Activated CD8-positive, alpha-beta memory T cell treated with anti-CD3 and anti-CD28 coated beads, Interleukin-2, amount 50 U/mL, for 1 hour (primary cell): ENCODE measurements around the gene ANKMY1.

Experiments used
- DNase-seq: peaks from one replicate; pipeline ENCODE4 v3.0.0-alpha.2; 2020; ENCODE audit errors: extremely low read depth

ANKMY1 gene

DNA sequence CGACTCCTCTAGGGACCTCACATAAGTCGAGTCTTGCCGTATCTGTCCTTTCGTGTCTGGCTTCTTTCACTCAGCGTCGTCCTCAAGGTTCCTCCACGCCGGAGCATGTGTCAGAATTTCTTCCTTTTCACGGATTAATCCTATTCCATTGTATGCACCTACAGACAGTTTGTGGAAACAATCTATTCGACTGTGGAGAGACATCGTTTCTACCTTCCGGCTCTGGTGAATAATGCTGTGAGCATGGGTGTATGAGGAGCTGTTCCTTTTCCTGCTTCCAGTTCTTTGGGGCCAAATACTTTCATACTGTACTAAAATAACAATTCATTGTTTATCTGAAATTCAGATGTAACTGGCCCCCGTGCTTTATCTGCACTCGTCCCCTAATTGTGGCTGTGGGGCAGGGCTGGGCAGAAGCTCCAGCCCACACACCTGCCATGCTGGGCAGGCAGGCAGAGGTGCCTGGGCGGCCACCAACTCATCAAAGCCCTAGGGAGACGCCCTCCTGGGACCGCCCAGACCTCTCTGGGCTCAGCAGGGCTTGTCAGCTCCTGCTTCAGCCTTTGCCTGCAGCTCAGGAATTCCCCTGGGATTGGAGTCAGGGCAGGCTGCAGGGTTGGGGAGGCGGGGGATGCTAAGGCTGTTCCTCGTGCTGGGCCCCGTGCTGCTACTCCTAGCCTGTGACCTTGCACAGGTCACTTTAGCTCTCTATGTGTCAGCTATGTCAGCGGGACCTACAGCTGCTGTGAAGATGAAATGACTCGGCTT lies 107.8 kb downstream of the ANKMY1 start:
- DNase-seq = no peak

GRCh38 chr2:240448387-240449274 lies 109.2 kb downstream of the ANKMY1 start:
- DNase-seq = no peak

- no peak for DNase-seq
These were observed 109.9 kb downstream of the ANKMY1 start for GRCh38 chr2:240447934-240448333.

GRCh38 chr2:240447331-240447730 lies 110.5 kb downstream of the ANKMY1 start:
- DNase-seq = no peak

GRCh38 chr2:240446664-240447175 lies 111.1 kb downstream of the ANKMY1 start:
- no peak for DNase-seq

GRCh38 chr2:240445961-240446663 lies 111.7 kb downstream of the ANKMY1 start:
- no peak for DNase-seq

DNA sequence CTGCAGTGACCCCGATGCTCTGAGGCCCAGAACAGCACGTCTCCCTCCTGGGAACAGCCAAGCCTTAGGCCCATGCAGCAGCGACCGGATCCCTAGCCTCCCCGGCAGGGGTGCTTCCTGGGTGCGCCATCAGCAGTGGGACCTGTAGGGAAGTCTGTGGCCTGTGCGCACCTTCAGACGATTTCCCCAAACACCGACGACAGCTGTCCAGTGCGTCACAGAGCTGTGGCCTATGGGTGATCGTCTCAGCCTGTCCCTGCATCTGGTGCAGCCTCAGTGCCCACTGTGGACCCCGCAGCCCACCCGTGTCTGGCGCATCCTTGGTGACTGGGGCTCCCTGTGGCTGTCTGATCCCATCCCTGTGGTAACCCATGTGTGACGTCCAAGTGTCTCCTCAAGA lies 113.3 kb downstream of the ANKMY1 start:
- DNase-seq = no peak

DNA sequence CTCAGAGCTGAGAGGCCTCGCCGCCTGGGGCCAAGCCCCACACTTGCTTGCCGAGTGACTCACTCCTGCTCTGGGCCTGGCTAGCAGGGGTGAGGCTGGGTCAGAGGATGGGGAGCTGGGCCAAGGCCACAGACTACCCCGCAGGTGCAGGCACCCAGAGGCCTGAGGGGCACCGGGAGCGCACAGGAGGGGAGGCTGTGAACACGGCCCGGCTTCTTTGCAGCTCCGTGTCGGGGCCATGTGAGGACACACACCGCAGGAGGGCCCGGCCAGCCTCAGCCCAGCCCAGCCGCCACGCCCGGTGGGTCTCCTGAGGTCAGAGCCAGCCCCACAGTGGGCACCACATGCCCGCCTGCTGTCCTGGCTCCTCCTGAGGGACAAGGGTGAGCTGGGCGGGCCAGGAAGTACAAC lies 113.9 kb downstream of the ANKMY1 start:
- DNase-seq = no peak

GRCh38 chr2:240442891-240443715 lies 114.7 kb downstream of the ANKMY1 start:
- no peak for DNase-seq

- DNase-seq = no peak
These were observed 115.8 kb downstream of the ANKMY1 start for GRCh38 chr2:240441993-240442411.

DNA sequence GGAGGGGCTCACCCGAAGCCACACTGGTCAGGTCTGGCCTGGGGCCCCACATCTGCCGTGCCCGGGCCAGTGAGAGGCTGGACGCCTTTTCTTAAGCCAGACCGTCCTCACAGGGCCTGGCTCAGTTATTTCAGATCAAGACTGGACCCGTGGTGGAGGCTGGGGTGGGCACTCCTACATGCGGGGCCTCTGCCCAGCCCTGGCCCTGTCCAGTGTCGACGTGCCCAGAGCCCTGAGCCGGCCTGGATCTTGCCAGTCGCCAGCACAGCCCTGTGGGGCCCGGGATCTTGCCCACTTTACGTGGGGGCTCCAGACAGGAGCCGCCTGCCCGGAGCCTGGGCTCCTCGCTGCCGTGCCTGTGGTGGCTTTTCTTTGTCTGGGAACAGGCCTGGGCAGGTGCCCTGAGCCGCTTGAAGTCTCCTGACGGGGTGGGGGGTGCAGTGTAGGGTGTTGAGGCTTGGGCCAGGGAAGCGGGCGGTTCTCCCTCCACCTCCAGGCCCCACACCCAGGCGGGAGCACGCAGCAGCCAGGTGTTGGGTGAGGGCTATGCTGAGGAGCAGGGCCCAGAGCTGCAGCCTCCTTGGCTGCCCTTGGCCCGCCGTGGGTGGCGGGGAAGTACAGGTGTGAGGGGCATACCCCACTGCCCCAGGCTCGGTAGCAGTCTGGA lies 116.3 kb downstream of the ANKMY1 start:
- DNase-seq = no peak

GRCh38 chr2:240440704-240441320 lies 117.0 kb downstream of the ANKMY1 start:
- DNase-seq = no peak

GRCh38 chr2:240440251-240440650 lies 117.5 kb downstream of the ANKMY1 start:
- no peak for DNase-seq

GRCh38 chr2:240439698-240440151 lies 118.1 kb downstream of the ANKMY1 start:
- DNase-seq = no peak

DNA sequence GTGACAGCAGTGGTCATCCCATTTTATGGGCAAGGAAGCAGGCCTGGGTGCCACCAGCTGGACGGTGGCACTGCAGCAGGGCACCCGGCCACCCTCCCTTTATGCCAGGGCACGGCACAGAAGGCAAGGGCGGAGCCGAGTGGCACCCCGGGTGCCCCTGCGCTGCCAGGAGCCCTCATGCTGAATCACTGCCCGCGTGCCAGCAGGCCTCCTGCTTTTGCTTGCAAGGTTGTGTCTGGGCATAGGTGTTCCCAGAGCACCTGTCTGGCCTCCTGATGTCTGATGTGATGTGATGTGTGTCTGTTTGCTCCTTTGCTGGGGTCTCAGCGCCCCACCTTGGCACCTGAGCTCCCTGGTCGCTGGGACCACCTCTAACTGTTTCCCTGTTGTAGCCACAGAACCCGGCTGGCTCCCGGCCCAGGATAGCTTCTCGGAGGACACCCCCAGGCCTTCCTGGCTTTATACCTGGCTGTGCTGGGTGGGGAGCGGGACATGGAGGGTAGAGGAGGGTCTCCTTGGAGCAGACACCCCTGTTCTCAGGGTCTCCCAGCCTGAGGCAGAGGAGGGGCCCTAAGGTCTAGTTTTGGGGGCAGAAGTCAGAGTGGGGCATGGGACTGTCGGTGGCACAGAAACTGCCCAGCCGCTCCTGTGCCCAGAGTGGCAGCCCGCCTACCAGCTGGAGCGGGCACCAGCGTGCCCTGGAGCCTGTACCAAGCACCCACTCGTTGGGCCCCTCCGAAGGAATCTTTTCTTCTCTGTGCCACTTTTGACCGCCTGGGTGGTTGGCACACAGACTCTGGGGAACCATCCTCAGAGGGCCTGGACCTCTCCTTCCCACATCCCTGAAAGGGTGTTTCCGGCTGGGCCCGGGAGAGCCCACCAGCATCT lies 118.7 kb downstream of the ANKMY1 start:
- no peak for DNase-seq

- no peak for DNase-seq
These were observed 119.7 kb downstream of the ANKMY1 start for GRCh38 chr2:240437861-240438809.

DNA sequence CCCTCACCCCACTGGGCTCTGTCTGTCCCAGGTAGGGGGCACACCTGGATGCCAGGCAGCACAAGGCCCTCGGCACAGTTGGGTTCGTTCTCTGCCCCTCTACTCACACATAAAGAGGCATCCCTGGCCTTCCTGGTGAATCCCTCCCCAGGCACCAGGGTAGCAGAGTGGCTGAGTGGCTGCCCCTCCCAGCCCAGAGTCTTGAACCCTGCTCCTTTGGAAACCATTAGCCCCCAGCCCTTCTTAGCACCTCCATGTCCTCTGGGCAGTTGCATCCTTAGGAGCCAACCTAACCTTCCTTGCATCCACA lies 120.3 kb downstream of the ANKMY1 start:
- DNase-seq = no peak
